Activated T-cell treated with anti-CD3 and anti-CD28 coated beads, Interleukin-2, amount 50 U/mL, for 1 hour (primary cell): ENCODE data around the gene NOB1.
A peak's percentile ranks its signal among the peaks of the same experiment; 100 is the strongest.
"Not testable (repeated sequence)": the region's sequence is repeated elsewhere in the genome, so short reads cannot be mapped to it uniquely, and the experiment has no call there.

Experiments used
- DNase-seq: peaks from one replicate; pipeline ENCODE4 v3.0.0-alpha.2; 2020

The NOB1 gene

GRCh38 chr16:69757375-69757774, 2.6 kb upstream of the NOB1 start:
- DNase-seq, result not testable (repeated sequence)

DNA sequence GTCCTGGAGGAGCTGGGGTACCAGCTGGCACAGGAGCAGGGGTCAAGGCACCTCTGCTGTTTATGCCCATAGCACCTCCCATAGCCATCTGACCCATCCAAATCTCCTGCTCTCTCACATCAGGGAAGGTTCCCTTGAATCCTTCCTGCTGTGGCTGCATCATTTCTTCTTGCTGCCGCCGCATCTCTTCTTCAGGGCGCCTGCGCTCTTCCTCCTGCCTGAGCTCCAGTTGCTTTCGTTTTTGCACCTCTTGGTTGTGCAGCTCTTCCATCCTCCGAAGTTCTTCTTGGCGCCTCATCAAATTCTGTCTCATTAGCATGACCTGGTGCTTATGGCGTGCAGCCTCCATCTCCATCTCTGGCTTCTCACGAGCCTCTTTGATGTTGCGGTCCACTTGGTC, 2.0 kb upstream of the NOB1 start:
- DNase-seq, result no peak

GRCh38 chr16:69754143-69754468, 620 bp downstream of the NOB1 start:
- no peak for DNase-seq

GRCh38 chr16:69748694-69749345, 5.9 kb downstream of the NOB1 start:
- no peak for DNase-seq

DNA sequence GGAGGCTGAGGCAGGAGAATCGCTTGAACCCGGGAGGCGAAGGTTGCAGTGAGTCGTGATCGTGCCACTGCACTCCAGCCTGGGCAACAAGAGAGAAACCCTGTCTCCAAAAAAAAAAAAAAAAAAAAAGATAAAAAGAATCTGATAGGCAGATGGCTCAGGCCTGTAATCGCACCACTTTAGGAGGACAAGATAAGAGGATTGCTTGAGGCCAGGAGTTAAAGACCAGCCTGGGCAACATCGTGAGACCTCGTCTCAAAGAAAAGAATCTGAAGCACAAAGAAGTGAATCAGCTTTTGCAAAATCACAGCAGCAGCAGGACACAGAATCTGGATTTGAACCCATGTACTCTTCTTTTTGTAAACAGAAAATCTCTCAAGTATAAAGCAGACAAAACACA, 7.6 kb downstream of the NOB1 start:
- no peak for DNase-seq

DNA sequence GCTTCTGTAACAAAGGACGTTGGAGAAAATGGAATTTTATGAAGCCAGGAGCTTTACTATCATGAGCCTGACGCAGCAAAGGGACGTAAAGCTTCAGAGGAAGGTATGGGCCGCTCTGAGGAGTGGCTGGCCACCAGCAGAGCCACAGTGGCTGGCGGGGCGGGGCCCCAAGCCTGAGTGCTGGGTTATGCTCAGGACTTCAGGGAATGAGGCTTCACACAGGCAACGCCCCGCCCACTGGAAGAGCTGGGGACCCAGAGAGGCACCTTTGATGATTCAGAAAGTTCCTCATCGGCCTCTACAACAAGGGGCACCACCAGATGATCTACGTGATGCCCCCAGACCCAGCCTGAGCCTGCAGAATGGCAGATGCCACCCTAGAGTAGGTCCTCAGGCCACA, 8.8 kb downstream of the NOB1 start:
- DNase-seq, result no peak

- no peak for DNase-seq
These were observed 9.5 kb downstream of the NOB1 start for GRCh38 chr16:69745232-69745612.

- DNase-seq, result no peak
These were observed 10.1 kb downstream of the NOB1 start for GRCh38 chr16:69744363-69745231.

DNA sequence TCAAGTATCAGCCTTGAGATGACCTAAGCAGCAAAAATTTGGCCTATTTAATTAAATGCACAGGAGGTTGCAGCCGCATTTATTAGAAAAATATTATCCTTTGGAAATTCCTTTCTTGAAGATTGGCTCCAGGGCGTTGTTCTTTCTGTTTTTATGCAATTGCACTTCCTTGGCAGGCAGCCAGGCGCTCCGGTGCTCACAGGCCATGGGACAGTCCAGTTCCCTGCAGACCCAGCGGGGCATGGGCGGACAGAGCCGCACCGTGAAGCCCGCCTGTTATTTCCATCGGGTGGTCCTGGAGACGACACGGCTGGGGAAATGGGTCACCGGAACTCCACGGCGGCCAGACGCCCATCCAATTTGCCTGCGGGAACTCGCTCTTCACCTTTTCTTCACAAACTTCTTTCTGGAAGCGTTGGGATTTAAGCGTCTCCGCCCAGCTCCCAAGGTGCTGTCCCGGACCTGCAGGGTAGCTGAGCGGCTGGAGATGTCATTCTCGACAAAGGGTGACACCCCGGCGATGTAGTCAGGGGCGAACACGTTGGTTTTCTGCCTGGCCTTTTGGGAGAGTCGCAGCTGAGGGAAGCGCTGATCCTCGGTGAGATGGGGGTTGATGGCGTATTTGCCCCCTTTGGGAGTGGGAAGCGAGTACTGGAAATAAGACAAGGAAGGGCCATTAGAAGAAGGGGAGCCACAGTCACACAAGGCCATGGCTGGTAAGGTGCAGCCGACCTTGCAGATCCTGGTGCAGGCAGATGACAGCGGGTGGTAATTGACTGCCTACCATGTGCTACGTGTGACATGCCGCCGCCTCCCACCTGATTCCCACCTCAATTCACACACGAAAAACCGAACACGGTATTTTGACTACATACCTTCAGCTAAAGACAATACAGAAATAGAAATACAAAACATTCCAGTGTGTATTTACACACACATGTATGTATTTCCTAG, 12.5 kb downstream of the NOB1 start:
- DNase-seq, result no peak

DNA sequence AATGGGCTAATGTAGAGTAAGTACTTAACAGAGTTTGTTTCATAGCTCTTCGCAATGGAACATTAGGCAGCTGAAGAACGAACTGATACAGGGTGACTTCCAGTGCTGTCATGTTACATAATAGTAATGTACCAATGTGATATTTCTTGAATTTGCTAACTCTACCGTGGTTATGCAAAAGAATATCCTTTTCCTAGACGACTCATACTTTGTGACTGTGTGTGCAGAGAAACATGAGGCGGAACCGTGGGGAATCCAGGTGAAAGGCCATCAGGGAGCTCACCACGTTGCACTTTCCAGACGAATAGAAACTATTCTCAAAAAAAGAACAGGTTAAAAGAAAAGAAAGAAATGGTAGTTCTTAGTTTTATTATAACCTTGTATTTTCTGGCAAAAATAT, 13.2 kb downstream of the NOB1 start:
- DNase-seq, result no peak

- DNase-seq, result no peak
These were observed 22.6 kb downstream of the NOB1 start for GRCh38 chr16:69732101-69732500.

DNA sequence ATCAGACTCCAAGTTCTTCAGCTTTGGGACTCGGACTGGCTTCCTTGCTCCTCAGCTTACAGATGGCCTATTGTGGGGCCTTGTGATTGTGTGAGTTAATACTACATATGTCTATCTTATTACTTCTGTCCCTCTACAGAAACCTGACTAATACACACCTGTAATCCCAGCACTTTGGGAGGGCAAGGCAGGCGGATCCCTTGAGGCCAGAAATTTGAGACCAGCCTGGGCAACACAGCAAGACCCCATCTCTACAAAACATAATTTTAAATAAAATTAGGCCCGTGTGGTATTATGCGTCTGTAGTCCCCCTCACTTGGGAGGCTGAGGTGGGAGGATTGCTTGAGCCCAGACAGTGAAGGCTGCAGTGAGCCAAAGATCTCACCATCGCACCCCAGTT, 23.4 kb downstream of the NOB1 start:
- not testable (repeated sequence) for DNase-seq

DNA sequence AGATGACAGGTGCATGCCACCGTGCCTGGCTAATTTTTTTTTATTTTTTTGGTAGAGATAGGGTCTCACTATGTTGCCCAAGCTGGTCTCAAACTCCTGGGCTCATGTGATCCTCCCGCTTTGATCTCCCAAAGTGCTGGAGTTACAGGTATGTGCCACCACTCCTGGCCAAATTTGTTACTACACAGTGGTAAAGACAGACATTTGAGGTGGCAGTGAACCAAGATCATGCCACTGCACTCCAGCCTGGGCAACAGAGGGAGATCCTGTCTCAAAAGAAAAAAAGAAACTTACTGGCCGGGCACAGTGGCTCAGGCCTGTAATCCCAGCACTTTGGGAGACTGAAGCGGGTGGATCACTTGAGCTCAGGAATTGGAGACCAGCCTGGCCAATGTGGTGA, 25.7 kb downstream of the NOB1 start:
- DNase-seq, result not testable (repeated sequence)

DNA sequence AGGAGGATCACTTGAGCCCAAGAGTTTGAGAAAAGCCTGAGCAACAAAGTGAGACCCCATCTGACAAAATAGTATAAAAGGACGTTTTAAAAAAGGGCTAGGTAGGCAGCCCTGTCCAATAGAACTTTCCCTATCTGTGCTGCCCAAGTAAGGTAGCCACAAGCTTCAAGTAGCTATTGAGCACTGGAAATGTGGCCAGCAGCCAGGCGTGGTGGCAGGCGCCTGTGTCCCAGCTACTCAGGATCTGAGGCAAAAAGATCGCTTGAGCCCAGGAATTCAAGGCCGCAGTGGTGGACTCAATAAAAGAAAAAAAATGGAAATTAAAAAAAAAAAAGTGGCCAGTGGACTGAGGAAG, 26.8 kb downstream of the NOB1 start:
- DNase-seq, result no peak

DNA sequence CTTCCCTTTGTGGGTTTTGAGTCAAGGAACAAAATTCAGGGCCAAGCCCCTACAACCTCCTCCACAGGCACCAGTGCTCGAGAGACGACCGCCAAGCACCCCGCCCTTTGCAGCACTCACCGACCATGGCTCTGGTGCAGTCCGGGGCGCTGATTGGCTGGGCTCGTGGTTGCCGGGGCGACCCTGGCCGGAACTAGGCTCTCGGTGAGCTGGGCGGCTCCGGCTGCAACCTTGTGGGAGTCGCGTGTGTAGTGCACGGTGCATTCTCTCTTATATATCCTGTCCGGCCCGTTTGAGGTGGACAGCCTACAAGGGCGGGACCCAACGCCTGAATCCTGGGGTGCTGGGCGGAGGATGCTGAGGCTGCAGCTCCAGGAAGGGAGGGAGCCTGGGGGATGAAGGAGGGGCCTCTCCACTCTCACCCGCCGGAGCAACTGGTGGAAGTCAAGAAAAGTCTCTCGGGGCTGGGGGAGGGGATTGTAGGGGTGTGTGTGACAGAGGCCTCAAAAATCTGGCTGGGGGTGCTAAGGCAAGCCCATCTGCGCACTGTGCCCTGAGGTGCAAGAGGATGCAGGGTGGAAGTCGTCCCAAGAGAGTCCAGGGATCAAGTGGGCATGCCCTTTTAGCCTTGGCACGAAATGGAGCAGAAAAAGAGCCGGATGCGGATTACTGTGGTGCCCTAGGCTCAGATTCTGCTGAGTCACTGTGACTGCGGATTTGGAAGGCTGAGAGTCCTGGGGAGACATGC, 28.2 kb downstream of the NOB1 start, which contains the start of gene NQO1:
NQO1 (minus strand) TSS at position 248 of the 748 bp plus-strand sequence; CDS start at position 127, 121 bp downstream.
- DNase-seq, result peak; percentile 80

DNA sequence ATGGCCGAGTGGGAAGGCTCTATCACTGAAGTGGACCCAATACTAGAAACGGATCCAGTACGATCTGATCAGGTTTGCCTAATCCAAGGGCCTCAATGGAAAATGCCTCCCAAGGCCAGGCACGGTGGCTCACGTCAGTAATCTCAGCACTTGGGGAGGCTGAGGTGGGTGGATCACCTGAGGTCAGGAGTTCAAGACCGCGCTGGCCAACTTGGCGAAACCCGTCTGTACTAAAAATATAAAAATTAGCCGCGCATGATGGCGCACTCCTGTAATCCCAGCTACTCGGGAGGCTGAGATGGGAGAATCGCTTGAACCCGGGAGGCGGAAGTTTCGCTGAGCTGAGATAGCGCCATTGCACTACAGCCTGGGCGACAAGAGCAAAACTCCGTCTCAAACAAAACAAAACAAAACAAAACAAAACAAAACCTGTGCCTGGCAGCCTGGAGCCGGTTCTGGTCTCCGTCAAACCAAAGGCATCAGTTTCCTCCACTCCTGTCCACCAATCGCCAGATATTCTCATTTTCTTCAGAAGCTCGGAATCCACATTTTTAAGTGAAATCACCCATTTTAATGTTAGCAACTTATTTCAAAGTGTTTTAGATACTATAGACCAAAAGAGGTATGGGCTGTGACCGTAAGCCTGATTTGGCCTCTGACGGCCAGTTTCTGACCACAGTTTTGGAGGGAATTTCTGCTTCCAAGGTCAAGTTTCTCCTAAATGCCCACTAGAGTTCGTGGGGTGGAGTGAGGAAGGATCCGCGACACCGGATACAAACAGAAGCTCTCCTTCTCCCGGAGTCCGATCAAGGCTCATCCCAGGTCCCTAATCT, 29.0 kb downstream of the NOB1 start:
- DNase-seq, result no peak

GRCh38 chr16:69724981-69725479, 29.7 kb downstream of the NOB1 start:
- DNase-seq, result no peak

DNA sequence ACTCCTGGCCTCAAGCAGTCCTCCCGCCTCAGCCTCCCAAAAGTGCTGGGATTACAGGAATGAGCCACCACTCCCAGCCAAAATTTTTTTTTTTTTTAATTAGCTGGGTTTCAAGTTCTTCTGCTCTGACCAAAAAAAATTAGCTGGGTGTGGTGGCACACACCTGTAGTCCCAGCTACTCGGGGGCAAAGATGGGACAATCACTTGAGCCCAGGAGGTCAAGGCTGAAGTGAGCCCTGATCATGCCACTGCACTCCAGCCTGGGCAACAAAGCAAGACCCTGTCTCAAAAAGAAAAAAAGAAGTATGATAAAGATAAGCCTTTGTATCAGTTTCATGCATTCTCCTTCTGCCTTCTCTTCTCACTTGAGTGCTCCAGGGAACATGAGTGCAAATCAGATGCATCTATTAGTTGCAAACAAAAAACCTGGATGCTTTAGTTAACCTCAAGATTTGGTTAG, 30.3 kb downstream of the NOB1 start:
- DNase-seq, result no peak

DNA sequence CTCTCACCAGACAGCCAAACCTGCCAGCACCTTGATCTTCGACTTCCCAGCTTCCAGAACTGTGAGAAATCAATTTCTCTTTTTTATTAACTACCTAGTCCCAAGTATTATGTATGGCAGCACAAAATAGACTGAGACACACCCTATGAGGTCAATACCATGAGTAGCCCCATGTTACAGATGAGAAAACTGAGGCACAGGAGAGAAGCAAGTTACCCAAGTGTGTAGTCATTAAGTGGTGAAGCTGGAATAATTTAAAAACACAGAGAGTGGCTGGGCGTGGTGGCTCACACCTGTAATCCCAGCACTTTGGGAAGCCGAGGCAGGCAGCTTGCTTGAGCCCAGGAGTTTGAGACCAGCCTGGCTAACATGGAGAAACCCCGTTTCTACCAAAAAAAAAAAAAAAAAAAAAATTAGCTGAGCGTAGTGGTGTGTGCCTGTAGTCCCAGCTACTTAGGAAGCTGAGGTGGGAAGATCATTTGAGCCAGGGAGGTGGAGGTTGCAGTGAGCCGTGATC, 33.2 kb downstream of the NOB1 start:
- no peak for DNase-seq

DNA sequence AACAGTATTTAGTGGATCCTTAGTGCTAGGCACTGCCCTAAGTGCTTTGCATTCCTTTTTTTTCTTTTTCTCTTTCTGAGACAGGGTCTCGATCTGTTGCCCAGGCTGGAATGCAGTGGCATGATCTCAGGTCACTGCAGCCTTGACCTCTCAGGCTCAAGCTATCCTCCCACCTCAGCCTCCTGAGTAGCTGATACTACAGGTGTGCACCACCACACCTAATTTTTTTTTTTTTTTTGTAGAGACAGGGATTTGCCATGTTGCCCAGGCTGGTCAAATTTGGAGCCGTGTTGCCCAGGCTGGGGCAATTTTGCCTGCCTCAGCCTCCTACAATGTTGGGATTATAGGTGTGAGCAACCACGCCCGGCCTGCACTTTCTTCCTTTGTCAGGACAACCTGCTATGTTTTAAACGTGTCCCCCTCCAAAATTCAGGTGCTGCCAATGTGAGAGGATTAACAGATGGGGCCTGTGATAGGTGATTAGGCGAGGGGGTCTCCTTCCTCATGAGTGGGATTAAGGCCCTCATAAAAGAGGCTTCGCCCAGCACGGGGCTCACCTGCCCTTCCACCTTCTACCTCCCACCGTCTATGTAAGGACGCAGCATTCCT, 33.8 kb downstream of the NOB1 start:
- no peak for DNase-seq
